Endodermal cell (in vitro differentiated cells): Measurements from ENCODE around the gene PHLPP1. TPM values are rescaled to one million over a fixed set of nuclear protein-coding genes. Genes with fewer than 3 reads are reported as not detected.
"Not testable (repeated sequence)": the region's sequence is repeated elsewhere in the genome, so short reads cannot be mapped to it uniquely, and the experiment has no call there.

Source experiments
- DNase-seq: peaks from one replicate; pipeline ENCODE4 v3.0.0-alpha.2; 2017
- H3K27ac ChIP-seq: 2 replicates; pipeline ENCODE4 v1.5.1; 2013; ENCODE audit warnings: mild to moderate bottlenecking, low read depth, low read length, moderate library complexity
- H3K27me3 ChIP-seq: 2 replicates; pipeline ENCODE4 v1.6.1; 2013; ENCODE audit warnings: mild to moderate bottlenecking, low read length, moderate library complexity; ENCODE audit not compliant: insufficient read depth, control insufficient read depth, poor library complexity, severe bottlenecking
- H3K36me3 ChIP-seq: 2 replicates; pipeline ENCODE4 v1.7.0; 2013; ENCODE audit warnings: mild to moderate bottlenecking, low read length, moderate library complexity; ENCODE audit not compliant: control insufficient read depth, insufficient read depth
- H3K4me1 ChIP-seq: one replicate; pipeline ENCODE4 v1.7.0; 2013; ENCODE audit warnings: low read length; ENCODE audit not compliant: control insufficient read depth, insufficient read depth
- H3K4me3 ChIP-seq: 2 replicates; pipeline ENCODE4 v1.5.1; 2013; ENCODE audit warnings: mild to moderate bottlenecking, low read length, moderate library complexity
- H3K9ac ChIP-seq: 2 replicates; pipeline ENCODE4 v1.6.1; 2013; ENCODE audit warnings: mild to moderate bottlenecking, low read length, moderate library complexity; ENCODE audit not compliant: poor library complexity, severe bottlenecking; ENCODE audit errors: extremely low read depth
- H3K9me3 ChIP-seq: 2 replicates; pipeline ENCODE4 v1.6.1; 2013; ENCODE audit warnings: mild to moderate bottlenecking, low read length, moderate library complexity; ENCODE audit not compliant: control insufficient read depth
- H3K27ac Mint-ChIP-seq: 2 replicates; pipeline ENCODE4 v1.8.0; 2020; ENCODE audit warnings: mixed read lengths
- H3K27me3 Mint-ChIP-seq: 2 replicates; pipeline ENCODE4 v1.8.0; 2021; ENCODE audit warnings: mild to moderate bottlenecking, mixed read lengths; ENCODE audit not compliant: insufficient read depth
- H3K36me3 Mint-ChIP-seq: 2 replicates; pipeline ENCODE4 v1.8.0; 2020; ENCODE audit warnings: low read depth, mixed read lengths
- H3K4me1 Mint-ChIP-seq: 2 replicates; pipeline ENCODE4 v1.8.0; 2020; ENCODE audit warnings: mixed read lengths
- H3K4me3 Mint-ChIP-seq: 2 replicates; pipeline ENCODE4 v1.8.0; 2020; ENCODE audit warnings: mild to moderate bottlenecking, moderate library complexity, mixed read lengths
- H3K9me3 Mint-ChIP-seq: 2 replicates; pipeline ENCODE4 v1.8.0; 2020; ENCODE audit warnings: mild to moderate bottlenecking, mixed read lengths
- CTCF ChIP-seq: fragments of 200-600 bp; sonication (generic); conservative IDR thresholded peaks from 2 replicates; pipeline ENCODE4 v1.5.0; 2021; ENCODE audit warnings: antibody characterized with exemption, mild to moderate bottlenecking
- WGBS, 2 experiments: methylation state at CpG; one replicate each; pipeline versions ENCODE4 v1.1.5 to v1.1.7; 2013; ENCODE audit warnings: missing lambda C conversion rate in 2 of 2, mixed read lengths in 1 of 2; ENCODE audit not compliant: insufficient coverage in 1 of 2, insufficient read length in 1 of 2; 5-methylcytosine and 5-hydroxymethylcytosine counted together
- total RNA-seq, 2 donors: library from RNA; stranded (reverse); fragmentation: NEBNext Ultra II Directional in 1 of 2; extraction: Animal tissue kit (Norgen Biotek cat#: 25700) in 1 of 2; gene quantifications; 2 replicates in 1 of 2; 3 replicates in 1 of 2; pipeline ENCODE4 v1.2.1, GENCODE V29; 2021

Gene PHLPP1
- total RNA-seq, 2 donors from 2014 or later: 19.8 to 28.1 TPM

DNA sequence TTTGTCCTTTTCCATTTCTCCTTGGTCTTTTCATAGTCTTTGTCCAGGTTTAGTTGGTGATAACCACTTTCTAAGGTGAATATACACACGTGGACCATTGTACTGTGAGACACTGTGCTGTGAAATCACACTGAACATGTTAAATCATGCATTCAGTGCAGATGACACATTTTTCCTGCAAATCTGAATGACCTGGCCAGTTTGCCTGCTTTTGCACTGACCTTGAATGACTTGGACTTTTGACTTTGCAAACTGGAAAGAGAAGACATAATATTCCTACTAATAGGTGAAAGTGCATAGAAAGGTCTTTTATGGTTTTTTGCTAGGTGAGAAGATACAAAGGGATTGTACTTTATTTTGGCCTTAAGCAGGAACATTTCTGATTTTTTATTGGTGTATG, 21.7 kb upstream of the PHLPP1 start:
- 76 to 93% methylated on average over 1 of the region's 1 CpG for WGBS, 2 experiments
- Histone ChIP-seq H3K9ac (no peak overlapping the region), H3K4me1 (no peaks in the 10 kb centered on the region), H3K27ac (no peak overlapping the region), H3K27me3 (no peaks in the 10 kb centered on the region), H3K9me3 (no peaks in the 10 kb centered on the region), H3K4me3 (no peak overlapping the region), H3K36me3 (no peaks in the 10 kb centered on the region)
- no peaks in the 10 kb centered on the region for H3K36me3 Mint-ChIP-seq
- no peak for DNase-seq
- TF ChIP-seq CTCF: no peak
- H3K4me3 Mint-ChIP-seq: no peak overlapping the region
- no peaks in the 10 kb centered on the region for H3K27me3 Mint-ChIP-seq
- H3K9me3 Mint-ChIP-seq: peaks cover 5% of the 10 kb centered on the region
- no peaks in the 10 kb centered on the region for H3K4me1 Mint-ChIP-seq
- H3K27ac Mint-ChIP-seq: no peak overlapping the region

DNA sequence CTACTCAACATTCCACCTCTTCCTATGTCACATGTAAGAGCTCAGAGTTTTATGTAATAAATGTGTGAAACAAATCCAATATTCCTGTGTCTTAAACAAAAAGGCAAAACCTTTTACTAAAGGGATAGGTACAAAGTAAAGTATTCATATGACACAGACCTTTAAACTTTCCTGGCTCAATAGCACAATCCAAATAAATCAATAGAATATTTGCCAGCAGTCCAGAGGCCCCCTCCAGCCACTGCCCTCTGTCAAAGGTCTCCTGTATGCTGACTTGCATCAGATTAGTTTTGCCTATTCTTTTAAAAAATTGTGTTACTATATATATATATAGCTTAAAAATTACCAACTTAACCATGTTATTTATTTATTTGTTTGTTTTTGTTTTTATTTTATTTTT, 17.7 kb upstream of the PHLPP1 start:
- H3K9me3 ChIP-seq: peaks cover 3% of the 10 kb centered on the region
- Mint-ChIP-seq H3K27me3 (no peaks in the 10 kb centered on the region), H3K9me3 (no peaks in the 10 kb centered on the region), H3K36me3 (no peaks in the 10 kb centered on the region), H3K4me3 (no peak overlapping the region), H3K4me1 (no peaks in the 10 kb centered on the region), H3K27ac (no peak overlapping the region)
- H3K27ac ChIP-seq: no peak overlapping the region
- TF ChIP-seq CTCF: no peak
- H3K27me3 ChIP-seq: no peaks in the 10 kb centered on the region
- no peaks in the 10 kb centered on the region for H3K4me1 ChIP-seq
- no peaks in the 10 kb centered on the region for H3K36me3 ChIP-seq
- H3K4me3 ChIP-seq: no peak overlapping the region
- H3K9ac ChIP-seq: no peak overlapping the region
- no peak for DNase-seq

DNA sequence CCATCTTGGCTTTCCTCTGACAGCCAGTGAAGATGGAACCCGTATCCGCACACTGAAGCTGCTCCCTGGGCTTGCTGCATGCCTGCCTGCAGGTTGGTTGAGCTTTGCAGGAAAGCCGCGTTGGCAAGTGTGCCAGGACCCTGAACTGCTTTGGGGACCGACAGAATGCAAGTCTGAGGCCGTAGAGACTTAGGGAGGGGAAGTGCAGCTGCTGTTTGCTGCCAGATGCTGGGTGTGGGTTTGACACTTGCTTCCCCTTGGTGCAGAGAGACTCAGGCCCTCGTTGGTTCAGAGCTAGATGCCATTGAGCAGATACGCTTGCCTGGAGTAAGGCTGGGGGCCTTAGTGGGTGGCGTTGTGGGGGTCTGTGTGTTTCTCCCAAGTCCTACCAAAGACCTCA, 13.1 kb upstream of the PHLPP1 start:
- Histone ChIP-seq H3K36me3 (no peaks in the 10 kb centered on the region), H3K4me1 (no peaks in the 10 kb centered on the region), H3K9me3 (peaks cover 3% of the 10 kb centered on the region), H3K27ac (no peak overlapping the region), H3K27me3 (no peaks in the 10 kb centered on the region), H3K4me3 (no peak overlapping the region), H3K9ac (no peak overlapping the region)
- Mint-ChIP-seq H3K27me3 (no peaks in the 10 kb centered on the region), H3K36me3 (no peaks in the 10 kb centered on the region), H3K4me1 (no peaks in the 10 kb centered on the region), H3K27ac (no peak overlapping the region), H3K4me3 (no peak overlapping the region), H3K9me3 (no peaks in the 10 kb centered on the region)
- no peak for TF ChIP-seq CTCF
- 74 to 79% methylated on average over 6 to 9 of the region's 9 CpGs for WGBS, 2 experiments
- no peak for DNase-seq

- not testable (repeated sequence) for H3K4me1 Mint-ChIP-seq, DNase-seq
These were observed 8.5 kb upstream of the PHLPP1 start for GRCh38 chr18:62706879-62707278.

GRCh38 chr18:62709908-62710307, 5.4 kb upstream of the PHLPP1 start:
- H3K4me3 ChIP-seq, H3K27me3 ChIP-seq, H3K27ac ChIP-seq, DNase-seq, H3K36me3 ChIP-seq, H3K9me3 ChIP-seq, H3K27ac Mint-ChIP-seq, H3K4me1 ChIP-seq, H3K27me3 Mint-ChIP-seq, H3K9ac ChIP-seq, H3K4me3 Mint-ChIP-seq, H3K36me3 Mint-ChIP-seq, H3K9me3 Mint-ChIP-seq: not testable (repeated sequence)
- 97 to 98% methylated on average over 9 to 11 of the region's 11 CpGs for WGBS, 2 experiments
- H3K4me1 Mint-ChIP-seq: peaks cover 11% of the 10 kb centered on the region

More at GRCh38 chr18:62706879-62707278, 8.5 kb upstream of the PHLPP1 start:
- not testable (repeated sequence) for H3K4me3 Mint-ChIP-seq, H3K9me3 ChIP-seq, H3K9ac ChIP-seq, H3K9me3 Mint-ChIP-seq, H3K27me3 ChIP-seq, H3K4me1 ChIP-seq, H3K36me3 ChIP-seq, H3K36me3 Mint-ChIP-seq, H3K4me3 ChIP-seq, H3K27me3 Mint-ChIP-seq, H3K27ac ChIP-seq, H3K27ac Mint-ChIP-seq
- 92 to 100% methylated on average over 5 to 8 of the region's 8 CpGs for WGBS, 2 experiments
